ENCODE data around the gene DAPK2. TPM values are rescaled to one million over a fixed set of nuclear protein-coding genes. Genes with fewer than 3 reads are reported as not detected.

The DAPK2 gene
- total RNA-seq, 1 donor from 2014 or later = 2.6 TPM

GRCh38 chr15:63869371-63870042 is 176.8 kb downstream of the DAPK2 start:
- DNase-seq (ENCODE audit: low spot score in 2 of 2, unreplicated experiment in 2 of 2) = no peak
- H3K27me3 Mint-ChIP-seq (ENCODE audit: low read depth) = peaks cover 4% of the 10 kb centered on the region
- no peaks in the 10 kb centered on the region for H3K4me1 Mint-ChIP-seq
- H3K27ac Mint-ChIP-seq = no peak overlapping the region
- H3K4me3 Mint-ChIP-seq = no peak overlapping the region
- peaks cover 8% of the 10 kb centered on the region for H3K9me3 Mint-ChIP-seq
- no peak for TF ChIP-seq CTCF (IDR thresholded peaks at IDR 0.05; ENCODE audit: unreplicated experiment)
- no peaks in the 10 kb centered on the region for H3K36me3 Mint-ChIP-seq

DNA sequence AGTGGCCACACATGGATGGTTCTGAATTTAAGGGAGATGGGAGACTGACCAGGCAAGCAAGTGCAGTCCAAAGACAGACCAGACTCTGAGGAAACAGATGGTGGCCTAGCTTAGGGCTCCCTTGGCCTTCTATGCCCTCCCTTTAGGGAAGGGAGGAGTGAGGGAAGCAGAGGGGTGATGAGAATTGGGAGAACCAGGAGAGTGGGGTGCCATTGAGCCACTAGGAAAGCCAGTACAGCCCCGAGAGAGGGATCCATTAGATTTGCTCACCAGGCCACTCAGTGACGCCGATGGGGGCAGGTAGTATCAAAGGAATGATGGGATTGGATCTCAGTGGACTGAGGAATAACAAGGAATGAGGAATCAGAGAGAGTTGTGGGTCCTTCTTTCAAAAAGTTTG is 182.1 kb downstream of the DAPK2 start:
- no peak overlapping the region for H3K4me3 Mint-ChIP-seq

GRCh38 chr15:63861946-63862517 is 184.3 kb downstream of the DAPK2 start:
- Mint-ChIP-seq H3K27me3 (ENCODE audit: low read depth) (no peaks in the 10 kb centered on the region), H3K36me3 (no peaks in the 10 kb centered on the region), H3K4me3 (no peak overlapping the region), H3K9me3 (no peaks in the 10 kb centered on the region), H3K4me1 (peaks cover 9% of the 10 kb centered on the region), H3K27ac (no peak overlapping the region)
- no peak for DNase-seq (ENCODE audit: low spot score in 2 of 2, unreplicated experiment in 2 of 2)
- no peak for TF ChIP-seq CTCF (IDR thresholded peaks at IDR 0.05; ENCODE audit: unreplicated experiment)

More for the DNA sequence above, 182.1 kb downstream of the DAPK2 start:
- Mint-ChIP-seq H3K9me3 (peaks cover 4% of the 10 kb centered on the region), H3K4me1 (peaks cover 2% of the 10 kb centered on the region), H3K36me3 (no peaks in the 10 kb centered on the region), H3K27ac (no peak overlapping the region), H3K27me3 (ENCODE audit: low read depth) (no peaks in the 10 kb centered on the region)
- no peak for TF ChIP-seq CTCF (IDR thresholded peaks at IDR 0.05; ENCODE audit: unreplicated experiment)
- DNase-seq (ENCODE audit: low spot score in 2 of 2, unreplicated experiment in 2 of 2) = no peak

GRCh38 chr15:63860555-63860954 is 185.7 kb downstream of the DAPK2 start:
- Mint-ChIP-seq H3K4me1 (peaks cover 9% of the 10 kb centered on the region), H3K27me3 (ENCODE audit: low read depth) (no peaks in the 10 kb centered on the region), H3K9me3 (no peaks in the 10 kb centered on the region), H3K36me3 (no peaks in the 10 kb centered on the region), H3K4me3 (no peak overlapping the region), H3K27ac (no peak overlapping the region)
- DNase-seq (ENCODE audit: low spot score in 2 of 2, unreplicated experiment in 2 of 2) = no peak
- TF ChIP-seq CTCF (IDR thresholded peaks at IDR 0.05; ENCODE audit: unreplicated experiment) = no peak

- no peak for DNase-seq (ENCODE audit: low spot score in 2 of 2, unreplicated experiment in 2 of 2)
- no peaks in the 10 kb centered on the region for H3K27me3 Mint-ChIP-seq (ENCODE audit: low read depth)
- H3K4me3 Mint-ChIP-seq = no peak overlapping the region
- TF ChIP-seq CTCF (IDR thresholded peaks at IDR 0.05; ENCODE audit: unreplicated experiment) = no peak
- peaks cover 9% of the 10 kb centered on the region for H3K4me1 Mint-ChIP-seq
- H3K27ac Mint-ChIP-seq = no peak overlapping the region
- H3K9me3 Mint-ChIP-seq = no peaks in the 10 kb centered on the region
- no peaks in the 10 kb centered on the region for H3K36me3 Mint-ChIP-seq
These were observed 186.1 kb downstream of the DAPK2 start for GRCh38 chr15:63860155-63860554.
